ENCODE measurements around the gene LTBP1.
"Not testable (repeated sequence)": the region's sequence is repeated elsewhere in the genome, so short reads cannot be mapped to it uniquely, and the experiment has no call there.

The LTBP1 gene

GRCh38 chr2:32973772-32974171, 27.0 kb downstream of the LTBP1 start:
- H3K27ac Mint-ChIP-seq, H3K4me3 Mint-ChIP-seq, H3K4me1 Mint-ChIP-seq, ATAC-seq, H3K36me3 Mint-ChIP-seq: not testable (repeated sequence)
- Mint-ChIP-seq H3K27me3 (peaks cover 32% of the 10 kb centered on the region), H3K9me3 (peaks cover 24% of the 10 kb centered on the region)

DNA sequence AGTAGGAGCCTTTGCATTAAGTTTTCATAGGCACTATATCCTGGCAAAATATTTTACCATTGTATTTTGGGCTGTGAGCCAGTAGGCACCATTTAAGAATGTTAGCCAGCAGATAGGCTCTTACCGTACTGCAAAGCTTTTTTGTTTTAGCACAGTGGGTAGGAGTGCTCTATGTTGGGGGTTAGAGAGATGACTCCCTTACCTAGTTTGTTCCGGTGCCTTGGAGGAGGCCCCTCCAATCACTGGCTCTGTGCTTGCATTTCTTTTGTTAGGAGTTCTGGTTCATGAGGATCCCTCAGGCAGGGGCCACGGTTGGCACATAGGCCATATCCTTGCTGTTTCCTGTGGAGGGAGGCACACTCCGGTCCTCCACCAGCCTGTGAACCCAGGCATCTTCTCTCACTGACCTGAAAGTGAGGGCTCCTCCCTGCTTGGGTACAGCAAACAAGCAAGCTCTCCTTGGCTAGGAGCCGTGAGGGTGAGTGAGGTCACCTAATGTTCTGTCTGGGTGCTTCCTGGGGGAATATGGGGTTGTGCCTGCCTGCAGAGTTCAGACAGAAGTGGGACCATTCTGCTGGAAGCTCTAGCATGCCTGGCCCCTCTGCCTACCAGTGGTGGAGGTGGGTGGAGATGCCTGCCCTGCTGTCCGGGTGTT, 29.8 kb downstream of the LTBP1 start:
- Mint-ChIP-seq H3K27me3 (peaks cover 60% of the 10 kb centered on the region), H3K4me3 (no peak overlapping the region), H3K36me3 (peaks cover 5% of the 10 kb centered on the region), H3K9me3 (peaks cover 12% of the 10 kb centered on the region), H3K4me1 (no peaks in the 10 kb centered on the region), H3K27ac (no peak overlapping the region)
- no peak for ATAC-seq

DNA sequence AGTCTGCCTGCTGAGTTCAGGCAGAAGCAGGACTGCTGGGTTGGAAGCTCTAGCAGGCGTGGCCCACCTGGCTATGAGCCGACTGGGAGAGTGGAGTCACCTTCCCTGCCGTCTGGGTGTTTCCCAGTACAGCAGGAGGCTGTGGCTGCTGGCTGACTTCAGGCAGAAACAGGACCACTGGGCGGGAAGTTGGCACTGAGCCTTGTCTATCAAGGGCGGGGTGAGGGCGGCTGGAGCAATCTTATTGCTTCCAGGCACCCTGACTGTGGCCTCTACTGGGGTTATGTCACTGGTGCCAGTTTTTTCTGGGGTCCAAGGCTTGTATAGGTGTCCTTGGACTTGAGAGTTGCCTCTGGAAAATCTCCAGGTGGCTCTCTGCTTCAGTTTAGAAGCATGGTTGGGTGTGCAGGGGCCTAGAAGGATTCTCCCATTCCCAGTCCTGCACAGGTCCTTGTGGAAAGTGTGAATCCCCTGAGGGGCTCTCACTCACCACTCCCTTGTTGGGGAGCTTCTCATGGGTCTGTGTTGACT, 30.5 kb downstream of the LTBP1 start:
- no peak overlapping the region for H3K4me3 Mint-ChIP-seq
- no peak for ATAC-seq
- H3K9me3 Mint-ChIP-seq, result peaks cover 16% of the 10 kb centered on the region
- H3K27me3 Mint-ChIP-seq, result peaks cover 65% of the 10 kb centered on the region
- H3K27ac Mint-ChIP-seq, result no peak overlapping the region
- no peaks in the 10 kb centered on the region for H3K4me1 Mint-ChIP-seq
- peaks cover 11% of the 10 kb centered on the region for H3K36me3 Mint-ChIP-seq

- H3K27me3 Mint-ChIP-seq, result peaks cover 60% of the 10 kb centered on the region
- no peak for ATAC-seq
- H3K36me3 Mint-ChIP-seq, result peaks cover 6% of the 10 kb centered on the region
- H3K9me3 Mint-ChIP-seq, result peaks cover 4% of the 10 kb centered on the region
- no peaks in the 10 kb centered on the region for H3K4me1 Mint-ChIP-seq
- H3K4me3 Mint-ChIP-seq, result no peak overlapping the region
- H3K27ac Mint-ChIP-seq, result no peak overlapping the region
These were observed 34.9 kb downstream of the LTBP1 start for GRCh38 chr2:32981612-32982011.

DNA sequence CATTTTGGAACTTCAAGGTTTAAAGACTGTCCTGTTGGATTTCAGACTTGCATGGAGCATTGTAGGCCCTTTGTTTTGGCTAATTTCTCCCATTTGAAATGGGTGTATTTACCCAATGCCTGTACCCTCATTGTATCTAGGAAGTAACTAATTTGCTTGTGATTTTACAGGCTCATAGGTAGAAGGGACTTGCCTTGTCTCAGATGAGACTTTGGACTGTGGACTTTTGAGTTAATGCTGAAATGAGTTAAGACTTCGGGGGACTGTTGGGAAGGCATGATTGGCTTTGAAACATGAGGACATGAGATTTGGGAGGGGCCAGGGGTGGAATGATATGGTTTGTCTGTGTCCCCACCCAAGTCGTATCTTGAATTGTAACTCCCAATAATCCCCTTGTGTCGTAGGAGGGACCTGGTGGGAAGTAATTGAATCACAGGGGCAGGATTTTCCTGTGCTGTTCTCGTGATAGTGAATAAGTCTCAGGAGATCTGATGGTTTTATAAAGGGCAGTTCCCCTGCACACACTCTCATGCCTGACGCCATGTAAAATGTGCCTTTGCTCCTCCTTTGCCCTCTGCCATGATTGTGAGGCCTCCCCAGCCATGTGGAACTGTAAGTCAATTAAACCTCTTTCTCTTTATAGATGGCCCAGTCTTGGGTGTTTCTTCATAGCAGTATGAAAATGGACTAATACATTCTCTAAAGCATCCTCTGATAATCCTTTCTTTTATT, 36.6 kb downstream of the LTBP1 start:
- not testable (repeated sequence) for ATAC-seq, H3K9me3 Mint-ChIP-seq, H3K27ac Mint-ChIP-seq, H3K4me1 Mint-ChIP-seq, H3K36me3 Mint-ChIP-seq, H3K4me3 Mint-ChIP-seq
- peaks cover 50% of the 10 kb centered on the region for H3K27me3 Mint-ChIP-seq

GRCh38 chr2:32986480-32986879, 39.7 kb downstream of the LTBP1 start:
- no peak overlapping the region for H3K27ac Mint-ChIP-seq
- no peaks in the 10 kb centered on the region for H3K4me1 Mint-ChIP-seq
- ATAC-seq, result no peak
- peaks cover 4% of the 10 kb centered on the region for H3K9me3 Mint-ChIP-seq
- H3K27me3 Mint-ChIP-seq, result peaks cover 20% of the 10 kb centered on the region
- H3K36me3 Mint-ChIP-seq, result peaks cover 6% of the 10 kb centered on the region
- no peak overlapping the region for H3K4me3 Mint-ChIP-seq

DNA sequence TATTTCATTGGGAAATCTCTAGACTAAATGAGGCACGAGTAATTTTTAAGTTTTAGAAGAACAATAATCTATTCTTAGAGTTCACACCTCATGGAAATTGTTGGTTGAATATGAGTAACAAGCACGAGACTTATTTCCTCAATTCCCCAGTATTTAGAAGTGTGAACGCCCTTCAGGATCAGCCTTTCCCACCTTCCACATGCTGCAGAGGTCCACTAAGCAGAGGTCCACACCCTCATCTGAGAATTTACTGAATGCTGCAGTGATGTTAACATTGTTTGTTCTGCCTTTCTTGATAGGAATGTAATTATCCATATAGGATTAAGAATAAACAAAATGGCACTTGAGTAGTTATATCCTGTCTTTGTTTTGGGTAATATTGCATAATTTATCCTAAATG, 41.8 kb downstream of the LTBP1 start:
- Mint-ChIP-seq H3K36me3 (no peaks in the 10 kb centered on the region), H3K4me3 (no peak overlapping the region), H3K4me1 (no peaks in the 10 kb centered on the region), H3K9me3 (no peaks in the 10 kb centered on the region), H3K27ac (no peak overlapping the region), H3K27me3 (peaks cover 22% of the 10 kb centered on the region)
- ATAC-seq, result no peak

GRCh38 chr2:32990556-32990955, 43.8 kb downstream of the LTBP1 start:
- no peak overlapping the region for H3K4me3 Mint-ChIP-seq
- no peak overlapping the region for H3K27ac Mint-ChIP-seq
- peaks cover 17% of the 10 kb centered on the region for H3K27me3 Mint-ChIP-seq
- ATAC-seq, result no peak
- no peaks in the 10 kb centered on the region for H3K36me3 Mint-ChIP-seq
- H3K9me3 Mint-ChIP-seq, result no peaks in the 10 kb centered on the region
- H3K4me1 Mint-ChIP-seq, result no peaks in the 10 kb centered on the region

GRCh38 chr2:32991091-32991845, 44.5 kb downstream of the LTBP1 start:
- no peaks in the 10 kb centered on the region for H3K36me3 Mint-ChIP-seq
- no peak for ATAC-seq

DNA sequence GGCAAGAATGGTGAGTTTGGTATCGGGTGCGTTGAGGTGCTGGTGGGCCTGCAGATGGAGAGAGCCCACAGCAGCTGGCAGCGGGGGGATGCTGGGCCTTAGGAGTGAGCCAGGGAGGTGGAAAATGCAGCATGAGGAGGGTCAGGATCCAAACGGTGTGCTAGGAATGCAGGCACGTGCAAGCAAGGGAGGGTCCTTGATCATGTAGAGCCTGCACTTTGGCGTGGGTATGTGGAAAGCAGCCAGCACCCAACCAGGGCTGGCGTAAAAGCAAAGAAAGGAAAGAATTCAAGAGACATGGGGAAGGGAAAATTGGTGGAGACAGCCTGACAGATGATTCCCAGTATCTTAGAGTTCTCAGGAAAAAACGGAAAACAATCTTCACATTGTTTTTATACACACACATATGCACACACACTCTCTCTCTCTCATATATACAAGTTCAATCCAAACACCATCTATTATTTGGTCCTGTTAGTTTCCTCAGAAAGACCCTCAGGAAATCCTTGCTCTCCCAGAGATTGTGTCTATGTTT, 46.3 kb downstream of the LTBP1 start:
- peaks cover 17% of the 10 kb centered on the region for H3K27me3 Mint-ChIP-seq
- no peak overlapping the region for H3K4me3 Mint-ChIP-seq

More at GRCh38 chr2:32991091-32991845, 44.5 kb downstream of the LTBP1 start:
- Mint-ChIP-seq H3K27ac (no peak overlapping the region), H3K9me3 (peaks cover 3% of the 10 kb centered on the region), H3K4me1 (no peaks in the 10 kb centered on the region), H3K27me3 (peaks cover 17% of the 10 kb centered on the region), H3K4me3 (no peak overlapping the region)

DNA sequence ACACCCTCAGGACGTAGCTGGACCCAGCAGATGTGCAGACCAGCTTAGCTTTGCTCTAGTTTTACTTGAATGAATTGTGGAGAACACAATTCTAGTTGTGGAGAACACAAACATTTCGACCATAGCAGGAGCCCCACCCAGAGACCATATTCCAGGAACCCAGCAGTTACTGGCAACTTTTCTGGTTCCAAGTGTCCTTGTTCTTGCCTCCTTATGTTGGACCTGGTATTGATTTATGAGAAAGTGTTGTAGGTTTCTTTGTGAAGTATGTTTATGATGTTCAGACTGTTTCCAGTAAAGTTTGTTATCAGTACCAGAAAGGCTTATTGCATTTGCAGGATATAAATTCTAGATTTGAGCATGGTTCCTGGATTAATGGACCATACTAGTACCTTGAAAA, 51.0 kb downstream of the LTBP1 start:
- Mint-ChIP-seq H3K36me3 (no peaks in the 10 kb centered on the region), H3K9me3 (peaks cover 3% of the 10 kb centered on the region), H3K4me3 (no peak overlapping the region), H3K4me1 (no peaks in the 10 kb centered on the region), H3K27me3 (peaks cover 6% of the 10 kb centered on the region), H3K27ac (no peak overlapping the region)
- no peak for ATAC-seq

More for the DNA sequence above, 46.3 kb downstream of the LTBP1 start:
- no peaks in the 10 kb centered on the region for H3K36me3 Mint-ChIP-seq
- peaks cover 3% of the 10 kb centered on the region for H3K9me3 Mint-ChIP-seq
- no peaks in the 10 kb centered on the region for H3K4me1 Mint-ChIP-seq
- ATAC-seq, result no peak
- no peak overlapping the region for H3K27ac Mint-ChIP-seq

GRCh38 chr2:33000986-33001385, 54.2 kb downstream of the LTBP1 start:
- Mint-ChIP-seq H3K36me3 (no peaks in the 10 kb centered on the region), H3K27ac (no peak overlapping the region), H3K4me3 (no peak overlapping the region), H3K9me3 (peaks cover under 1% of the 10 kb centered on the region), H3K27me3 (no peaks in the 10 kb centered on the region), H3K4me1 (no peaks in the 10 kb centered on the region)
- ATAC-seq, result no peak

DNA sequence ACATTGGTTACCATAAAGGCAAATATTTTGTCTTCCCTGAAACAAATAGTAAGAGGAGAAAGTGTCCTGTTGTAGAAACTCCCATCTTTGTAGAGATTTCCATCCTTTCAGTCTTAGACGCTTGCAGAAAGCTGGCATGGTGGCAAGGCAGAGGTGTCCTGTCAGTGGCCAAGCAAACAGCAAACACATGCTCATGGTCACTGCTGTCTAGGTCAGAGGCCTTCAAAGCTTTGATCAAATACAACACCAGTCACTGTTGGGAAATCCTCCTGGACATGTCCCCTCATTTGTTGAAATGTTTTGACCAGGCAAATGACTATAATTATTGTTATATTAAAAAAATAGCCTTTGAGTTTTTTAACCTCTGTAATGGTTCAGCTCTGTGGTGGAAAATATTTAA, 55.1 kb downstream of the LTBP1 start:
- H3K27me3 Mint-ChIP-seq, result no peaks in the 10 kb centered on the region
- H3K4me3 Mint-ChIP-seq, result no peak overlapping the region
- no peak overlapping the region for H3K27ac Mint-ChIP-seq
- no peaks in the 10 kb centered on the region for H3K9me3 Mint-ChIP-seq
- ATAC-seq, result no peak
- H3K36me3 Mint-ChIP-seq, result no peaks in the 10 kb centered on the region
- H3K4me1 Mint-ChIP-seq, result no peaks in the 10 kb centered on the region

GRCh38 chr2:33002863-33003262, 56.1 kb downstream of the LTBP1 start:
- H3K9me3 Mint-ChIP-seq, result no peaks in the 10 kb centered on the region
- no peaks in the 10 kb centered on the region for H3K4me1 Mint-ChIP-seq
- H3K27me3 Mint-ChIP-seq, result no peaks in the 10 kb centered on the region
- H3K27ac Mint-ChIP-seq, result no peak overlapping the region
- H3K4me3 Mint-ChIP-seq, result no peak overlapping the region
- no peaks in the 10 kb centered on the region for H3K36me3 Mint-ChIP-seq
- no peak for ATAC-seq

DNA sequence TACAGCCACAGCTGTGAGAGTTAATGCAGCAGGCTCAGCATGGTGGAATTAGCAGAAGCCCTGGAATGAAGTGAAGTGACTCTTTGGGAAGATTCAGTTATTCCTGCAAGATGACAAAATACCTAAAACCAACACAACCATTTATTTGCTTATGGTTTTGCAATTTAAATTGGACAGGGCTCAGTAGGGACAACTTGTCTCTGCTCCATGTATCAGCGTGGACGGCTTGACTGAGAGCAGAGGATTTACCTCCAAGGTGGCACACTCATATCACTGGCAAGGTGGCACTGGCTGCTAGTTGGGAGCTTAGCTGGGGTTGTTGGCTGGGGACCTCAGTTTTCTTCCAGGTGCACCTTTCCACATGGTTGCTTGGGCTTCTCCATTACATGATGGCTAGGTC, 58.3 kb downstream of the LTBP1 start:
- H3K4me1 Mint-ChIP-seq, result no peaks in the 10 kb centered on the region
- no peaks in the 10 kb centered on the region for H3K36me3 Mint-ChIP-seq
- no peak overlapping the region for H3K27ac Mint-ChIP-seq
- ATAC-seq, result no peak
- no peak overlapping the region for H3K4me3 Mint-ChIP-seq
- H3K27me3 Mint-ChIP-seq, result no peaks in the 10 kb centered on the region
- H3K9me3 Mint-ChIP-seq, result no peaks in the 10 kb centered on the region

Data from stimulated activated memory B cell treated with anti-CD40 and anti-IgM and Interleukin-4, amounts not matched to agents 10 μg/mL and 1 μg/mL and 100 μg/mL, for 72 hours (primary cell).